Central memory CD8-positive, alpha-beta T cell (primary cell): ENCODE data around the gene SULT1C2.

Source experiments
- ATAC-seq: fragments of 150-1000 bp; cut with Tn5 transposase; replicated peaks from 2 replicates; pipeline ENCODE4 v1.10.0; 2022; ENCODE audit warnings: mild to moderate bottlenecking, moderate FRiP score, moderate number of reproducible peaks; ENCODE audit not compliant: poor library complexity, severe bottlenecking; ENCODE audit errors: extremely low read depth
- DNase-seq, 2 donors: peaks; one replicate each; pipeline ENCODE4 v3.0.0; 2021; ENCODE audit warnings: low spot score in 2 of 2
- H3K27ac Mint-ChIP-seq: one replicate; pipeline ENCODE4 v1.8.0; 2022; ENCODE audit warnings: low read depth, mild to moderate bottlenecking, moderate library complexity, mixed read lengths
- H3K27me3 Mint-ChIP-seq: one replicate; pipeline ENCODE4 v1.8.0; 2022; ENCODE audit warnings: mixed read lengths
- H3K36me3 Mint-ChIP-seq: one replicate; pipeline ENCODE4 v1.8.0; 2022; ENCODE audit warnings: mild to moderate bottlenecking, moderate library complexity, mixed read lengths; ENCODE audit not compliant: insufficient read depth
- H3K4me1 Mint-ChIP-seq: one replicate; pipeline ENCODE4 v1.8.0; 2022; ENCODE audit warnings: mixed read lengths
- H3K4me3 Mint-ChIP-seq: one replicate; pipeline ENCODE4 v1.8.0; 2022; ENCODE audit warnings: mild to moderate bottlenecking, moderate library complexity, mixed read lengths
- H3K9me3 Mint-ChIP-seq: one replicate; pipeline ENCODE4 v1.8.0; 2022; ENCODE audit warnings: mixed read lengths

The SULT1C2 gene

GRCh38 chr2:108288534-108289106, at the start of gene SULT1C2:
SULT1C2 (plus strand) TSS chr2:108288895; CDS start chr2:108293668, 4,773 bp downstream.
- Mint-ChIP-seq H3K36me3 (no peaks in the 10 kb centered on the region), H3K27me3 (peaks cover 32% of the 10 kb centered on the region), H3K27ac (no peak within 1 kb of the TSS), H3K4me3 (no peak within 1 kb of the TSS), H3K9me3 (peaks cover 7% of the 10 kb centered on the region), H3K4me1 (no peaks in the 10 kb centered on the region)
- no peak for ATAC-seq
- no peak for DNase-seq

DNA sequence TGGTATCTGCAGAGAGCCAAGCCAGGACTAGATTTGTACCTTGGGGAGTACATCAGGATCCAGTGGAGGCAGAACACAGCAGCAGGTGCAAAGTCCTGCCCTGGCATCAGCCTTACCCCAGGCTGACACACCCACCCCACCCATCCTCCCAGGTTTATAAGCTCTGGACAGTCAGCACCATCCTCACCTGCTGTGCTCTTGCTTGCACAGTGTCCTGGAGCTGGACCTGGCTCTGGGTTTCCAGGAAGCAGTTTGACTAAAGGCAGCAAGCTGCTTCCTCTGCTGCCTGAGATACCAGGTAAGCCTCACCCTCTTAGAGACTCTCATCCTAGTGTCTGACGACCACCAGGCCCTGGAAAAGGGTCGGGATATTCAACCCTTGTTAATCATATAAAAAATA, 48.9 kb upstream of the SULT1C2 start, which contains the start of gene SULT1C3:
Gene SULT1C3, plus strand, starts transcription at position 183 of the 400 bp plus-strand sequence. CDS start 7,227 bp downstream, outside the sequence.
- H3K9me3 Mint-ChIP-seq, result no peaks in the 10 kb centered on the region

DNA sequence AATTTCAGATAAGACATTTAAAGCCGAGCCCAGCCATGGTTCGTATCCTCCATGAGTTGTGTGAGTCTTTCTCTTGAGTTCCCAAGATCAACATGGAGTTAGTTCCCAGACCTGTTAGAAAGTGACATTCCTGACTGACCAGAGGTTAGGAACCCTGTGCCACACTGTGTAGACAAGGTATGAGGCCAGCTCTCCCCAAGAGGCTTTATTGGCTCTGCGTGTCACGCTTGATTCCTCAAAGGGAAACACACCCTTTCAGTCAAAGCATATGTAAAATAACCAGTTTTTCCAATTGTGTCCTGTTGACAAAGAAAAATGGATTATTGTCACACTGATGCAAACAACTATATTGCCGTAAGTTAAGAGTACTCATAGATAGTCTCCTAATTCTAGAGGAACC, 47.7 kb upstream of the SULT1C2 start:
- DNase-seq (no peak), ATAC-seq (no peak)
- Mint-ChIP-seq H3K27ac (no peak overlapping the region), H3K9me3 (peaks cover 3% of the 10 kb centered on the region), H3K36me3 (peaks cover 4% of the 10 kb centered on the region), H3K27me3 (no peaks in the 10 kb centered on the region), H3K4me3 (no peak overlapping the region), H3K4me1 (no peaks in the 10 kb centered on the region)

More for the DNA sequence above, 48.9 kb upstream of the SULT1C2 start, which contains the start of gene SULT1C3:
- no peak for ATAC-seq
- Mint-ChIP-seq H3K36me3 (peaks cover 3% of the 10 kb centered on the region), H3K4me1 (no peaks in the 10 kb centered on the region), H3K27ac (no peak within 1 kb of the TSS), H3K27me3 (no peaks in the 10 kb centered on the region), H3K4me3 (no peak within 1 kb of the TSS)
- no peak for DNase-seq

DNA sequence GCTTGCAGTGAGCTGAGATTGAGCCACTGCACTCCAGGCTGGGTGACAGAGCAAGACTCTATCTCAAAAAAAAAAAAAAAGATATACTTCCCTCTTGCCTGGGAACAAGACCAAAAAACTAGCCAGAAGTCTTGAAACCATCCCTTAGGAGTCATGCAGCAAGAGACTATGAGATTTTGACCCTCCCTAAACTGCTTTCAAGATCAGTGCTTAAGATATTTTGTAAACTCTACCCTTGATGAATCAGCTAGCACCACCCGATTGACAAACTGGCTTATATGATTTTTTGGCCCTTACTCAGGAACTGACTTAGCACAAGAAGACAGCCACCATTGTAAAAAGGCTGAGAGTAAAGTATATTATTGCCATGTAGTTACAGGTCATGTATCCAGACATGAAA, 45.1 kb upstream of the SULT1C2 start:
- peaks cover 6% of the 10 kb centered on the region for H3K9me3 Mint-ChIP-seq
- no peak overlapping the region for H3K27ac Mint-ChIP-seq
- no peak overlapping the region for H3K4me3 Mint-ChIP-seq
- no peak for ATAC-seq
- H3K27me3 Mint-ChIP-seq, result peaks cover 13% of the 10 kb centered on the region
- H3K36me3 Mint-ChIP-seq, result peaks cover 5% of the 10 kb centered on the region
- no peaks in the 10 kb centered on the region for H3K4me1 Mint-ChIP-seq
- DNase-seq, result no peak

- ATAC-seq, result no peak
- no peak overlapping the region for H3K4me3 Mint-ChIP-seq
- H3K27me3 Mint-ChIP-seq, result peaks cover 14% of the 10 kb centered on the region
- peaks cover 5% of the 10 kb centered on the region for H3K36me3 Mint-ChIP-seq
- no peaks in the 10 kb centered on the region for H3K4me1 Mint-ChIP-seq
- peaks cover 6% of the 10 kb centered on the region for H3K9me3 Mint-ChIP-seq
- DNase-seq, result no peak
- no peak overlapping the region for H3K27ac Mint-ChIP-seq
These were observed 43.9 kb upstream of the SULT1C2 start for GRCh38 chr2:108244667-108245414.

DNA sequence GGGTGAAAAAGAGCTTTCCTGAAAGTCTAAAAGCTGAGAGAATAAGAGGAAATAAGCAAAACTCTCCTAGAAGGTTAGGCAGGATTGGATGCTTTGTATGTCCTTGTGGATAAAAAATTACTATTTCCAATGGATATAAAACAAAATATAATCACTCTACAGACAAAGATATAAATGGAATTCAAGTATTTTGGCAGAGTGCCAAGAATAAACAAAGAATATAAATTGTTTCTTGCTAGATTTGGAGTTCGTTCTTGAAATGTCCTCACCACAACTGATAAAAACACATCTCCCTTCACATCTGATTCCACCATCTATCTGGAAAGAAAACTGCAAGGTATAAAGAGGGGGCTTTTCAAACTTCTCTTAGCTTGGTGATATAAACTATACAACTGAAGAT, 35.6 kb upstream of the SULT1C2 start:
- Mint-ChIP-seq H3K36me3 (no peaks in the 10 kb centered on the region), H3K27me3 (peaks cover 5% of the 10 kb centered on the region), H3K4me1 (no peaks in the 10 kb centered on the region), H3K4me3 (no peak overlapping the region), H3K9me3 (no peaks in the 10 kb centered on the region), H3K27ac (no peak overlapping the region)
- no peak for ATAC-seq
- no peak for DNase-seq

DNA sequence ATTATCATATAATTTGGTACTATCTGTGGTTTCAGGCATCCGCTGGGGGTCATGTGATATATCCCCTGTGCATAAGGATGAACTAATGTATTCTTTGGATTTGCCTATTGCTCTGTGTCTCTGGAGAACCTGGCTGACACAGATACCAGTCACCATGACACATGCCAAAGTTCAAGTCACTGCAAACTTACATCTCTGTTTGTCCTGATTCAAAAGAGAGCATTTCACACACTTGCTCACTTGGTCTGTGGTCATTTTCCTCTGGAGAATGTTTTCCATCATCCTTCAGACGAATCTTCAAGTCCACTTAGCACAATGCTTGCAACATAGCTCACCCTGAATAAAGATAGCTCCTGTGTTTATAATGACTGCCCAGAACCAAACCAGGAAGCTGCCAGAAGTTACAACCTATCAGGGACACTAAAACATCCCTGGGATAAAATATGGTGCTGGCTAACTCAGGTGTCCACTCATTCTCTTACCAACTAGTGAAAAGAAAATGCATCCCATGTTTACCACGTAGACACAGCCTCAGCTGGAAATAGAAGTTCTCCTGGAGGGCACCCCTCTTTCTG, 30.9 kb upstream of the SULT1C2 start:
- no peak overlapping the region for H3K4me3 Mint-ChIP-seq
- no peaks in the 10 kb centered on the region for H3K9me3 Mint-ChIP-seq
- peaks cover 10% of the 10 kb centered on the region for H3K27me3 Mint-ChIP-seq
- no peak overlapping the region for H3K27ac Mint-ChIP-seq
- DNase-seq, result no peak
- no peaks in the 10 kb centered on the region for H3K4me1 Mint-ChIP-seq
- ATAC-seq, result no peak
- H3K36me3 Mint-ChIP-seq, result no peaks in the 10 kb centered on the region

DNA sequence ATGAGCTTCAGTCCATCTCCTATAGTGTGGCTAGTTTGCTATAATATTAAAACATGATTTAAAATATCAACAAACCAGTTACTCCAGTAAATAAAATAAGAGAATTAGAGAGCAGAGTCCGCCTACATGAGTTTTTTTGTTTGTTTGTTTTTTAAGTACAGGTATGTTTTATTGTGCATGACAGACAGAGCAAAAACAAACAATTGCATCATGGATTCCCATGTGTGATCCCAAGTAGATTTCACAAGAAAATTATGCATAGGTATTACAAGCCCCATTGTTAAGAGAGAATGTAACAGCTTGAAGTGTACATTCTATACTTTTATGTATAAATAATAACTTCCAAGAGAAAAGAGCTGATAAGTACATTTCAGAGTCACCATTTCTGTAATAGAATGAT, 27.9 kb upstream of the SULT1C2 start:
- Mint-ChIP-seq H3K4me3 (no peak overlapping the region), H3K9me3 (no peaks in the 10 kb centered on the region), H3K36me3 (no peaks in the 10 kb centered on the region), H3K27ac (no peak overlapping the region), H3K27me3 (peaks cover 20% of the 10 kb centered on the region), H3K4me1 (no peaks in the 10 kb centered on the region)
- no peak for ATAC-seq
- no peak for DNase-seq

- no peak for ATAC-seq
- DNase-seq, result no peak
- H3K9me3 Mint-ChIP-seq, result no peaks in the 10 kb centered on the region
- H3K27me3 Mint-ChIP-seq, result peaks cover 20% of the 10 kb centered on the region
- no peak overlapping the region for H3K27ac Mint-ChIP-seq
- no peak overlapping the region for H3K4me3 Mint-ChIP-seq
- no peaks in the 10 kb centered on the region for H3K36me3 Mint-ChIP-seq
- H3K4me1 Mint-ChIP-seq, result no peaks in the 10 kb centered on the region
These were observed 26.7 kb upstream of the SULT1C2 start for GRCh38 chr2:108262036-108262435.

GRCh38 chr2:108263401-108263800, 25.3 kb upstream of the SULT1C2 start:
- no peak overlapping the region for H3K4me3 Mint-ChIP-seq
- H3K27me3 Mint-ChIP-seq, result peaks cover 29% of the 10 kb centered on the region
- H3K4me1 Mint-ChIP-seq, result no peaks in the 10 kb centered on the region
- H3K36me3 Mint-ChIP-seq, result no peaks in the 10 kb centered on the region
- no peaks in the 10 kb centered on the region for H3K9me3 Mint-ChIP-seq
- no peak for DNase-seq
- H3K27ac Mint-ChIP-seq, result no peak overlapping the region
- ATAC-seq, result no peak

DNA sequence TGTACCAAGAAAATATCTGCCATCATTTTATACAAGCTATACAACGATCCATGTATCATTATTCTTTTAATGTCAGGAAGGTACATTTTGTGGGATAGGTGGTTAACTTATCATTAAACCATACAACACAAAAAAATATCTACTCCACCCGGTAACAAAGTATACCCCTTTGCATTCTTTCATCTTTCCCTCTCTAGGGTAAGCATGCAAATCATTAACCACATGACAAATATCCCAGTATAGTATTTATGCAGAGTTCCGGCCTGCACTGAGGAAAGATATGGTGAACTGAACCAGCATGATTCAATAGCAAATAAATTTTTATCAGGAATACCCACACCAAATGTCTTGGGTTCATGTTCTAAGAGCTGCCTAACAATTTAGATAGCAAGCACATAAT, 22.5 kb upstream of the SULT1C2 start:
- Mint-ChIP-seq H3K9me3 (no peaks in the 10 kb centered on the region), H3K27ac (no peak overlapping the region), H3K27me3 (peaks cover 48% of the 10 kb centered on the region), H3K4me1 (no peaks in the 10 kb centered on the region), H3K36me3 (no peaks in the 10 kb centered on the region), H3K4me3 (no peak overlapping the region)
- DNase-seq (no peak), ATAC-seq (no peak)

- H3K36me3 Mint-ChIP-seq, result no peaks in the 10 kb centered on the region
- no peaks in the 10 kb centered on the region for H3K4me1 Mint-ChIP-seq
- no peak overlapping the region for H3K4me3 Mint-ChIP-seq
- H3K27ac Mint-ChIP-seq, result no peak overlapping the region
- no peak for DNase-seq
- ATAC-seq, result no peak
- no peaks in the 10 kb centered on the region for H3K9me3 Mint-ChIP-seq
- peaks cover 47% of the 10 kb centered on the region for H3K27me3 Mint-ChIP-seq
These were observed 21.6 kb upstream of the SULT1C2 start for GRCh38 chr2:108267101-108267500.

- Mint-ChIP-seq H3K27ac (no peak overlapping the region), H3K36me3 (no peaks in the 10 kb centered on the region), H3K4me1 (no peaks in the 10 kb centered on the region), H3K27me3 (peaks cover 47% of the 10 kb centered on the region), H3K9me3 (no peaks in the 10 kb centered on the region), H3K4me3 (no peak overlapping the region)
- DNase-seq (no peak), ATAC-seq (no peak)
These were observed 20.7 kb upstream of the SULT1C2 start for GRCh38 chr2:108268001-108268400.
